ENCODE results near the gene MAEA.

The MAEA gene

GRCh38 chr4:1266881-1267763 lies 22.6 kb upstream of the MAEA start:
- no peak overlapping the region for H3K9ac ChIP-seq (ENCODE audit: low read length)
- no peak overlapping the region for H3K27ac ChIP-seq (ENCODE audit: low read depth, low read length)
- no peak overlapping the region for H3K4me3 ChIP-seq (ENCODE audit: low read depth, low read length)
- H3K4me1 ChIP-seq (ENCODE audit: control insufficient read depth, insufficient read depth, low read length), result no peaks in the 10 kb centered on the region
- H3K9me3 ChIP-seq (ENCODE audit: control insufficient read depth, insufficient read depth, low read depth, low read length), result 0 out of 2 replicates have a peak, but pooled peaks cover 9% of the 10 kb centered on the region
- no peaks in the 10 kb centered on the region for H3K27me3 ChIP-seq (ENCODE audit: control insufficient read depth, insufficient read depth, low read length)
- H3K36me3 ChIP-seq (ENCODE audit: control insufficient read depth, insufficient read depth, low read length), result no peaks in the 10 kb centered on the region

GRCh38 chr4:1269209-1269608 lies 20.5 kb upstream of the MAEA start:
- Histone ChIP-seq H3K27me3 (ENCODE audit: control insufficient read depth, insufficient read depth, low read length) (no peaks in the 10 kb centered on the region), H3K27ac (ENCODE audit: low read depth, low read length) (no peak overlapping the region), H3K4me1 (ENCODE audit: control insufficient read depth, insufficient read depth, low read length) (no peaks in the 10 kb centered on the region), H3K4me3 (ENCODE audit: low read depth, low read length) (no peak overlapping the region), H3K9ac (ENCODE audit: low read length) (no peak overlapping the region), H3K9me3 (ENCODE audit: control insufficient read depth, insufficient read depth, low read depth, low read length) (0 out of 2 replicates have a peak, but pooled peaks cover 9% of the 10 kb centered on the region), H3K36me3 (ENCODE audit: control insufficient read depth, insufficient read depth, low read length) (no peaks in the 10 kb centered on the region)

- H3K36me3 ChIP-seq (ENCODE audit: control insufficient read depth, insufficient read depth, low read length), result no peaks in the 10 kb centered on the region
- H3K27me3 ChIP-seq (ENCODE audit: control insufficient read depth, insufficient read depth, low read length), result peaks cover 2% of the 10 kb centered on the region; the same call in 1 of the 2 replicates
- H3K4me3 ChIP-seq (ENCODE audit: low read depth, low read length), result no peak overlapping the region
- H3K9me3 ChIP-seq (ENCODE audit: control insufficient read depth, insufficient read depth, low read depth, low read length), result 0 out of 2 replicates have a peak, but pooled peaks cover 3% of the 10 kb centered on the region
- no peaks in the 10 kb centered on the region for H3K4me1 ChIP-seq (ENCODE audit: control insufficient read depth, insufficient read depth, low read length)
- no peak overlapping the region for H3K9ac ChIP-seq (ENCODE audit: low read length)
- H3K27ac ChIP-seq (ENCODE audit: low read depth, low read length), result no peak overlapping the region
Measured at GRCh38 chr4:1271686-1272085, 18.0 kb upstream of the MAEA start.

GRCh38 chr4:1274871-1275270 lies 14.8 kb upstream of the MAEA start:
- Histone ChIP-seq H3K36me3 (ENCODE audit: control insufficient read depth, insufficient read depth, low read length) (no peaks in the 10 kb centered on the region), H3K4me3 (ENCODE audit: low read depth, low read length) (no peak overlapping the region), H3K27ac (ENCODE audit: low read depth, low read length) (no peak overlapping the region), H3K4me1 (ENCODE audit: control insufficient read depth, insufficient read depth, low read length) (no peaks in the 10 kb centered on the region), H3K9me3 (ENCODE audit: control insufficient read depth, insufficient read depth, low read depth, low read length) (0 out of 2 replicates have a peak, but pooled peaks cover 3% of the 10 kb centered on the region), H3K9ac (ENCODE audit: low read length) (no peak overlapping the region), H3K27me3 (ENCODE audit: control insufficient read depth, insufficient read depth, low read length) (peaks cover 7% of the 10 kb centered on the region; the same call in 1 of the 2 replicates)

- peaks cover 7% of the 10 kb centered on the region; the same call in 1 of the 2 replicates for H3K27me3 ChIP-seq (ENCODE audit: control insufficient read depth, insufficient read depth, low read length)
- no peaks in the 10 kb centered on the region for H3K36me3 ChIP-seq (ENCODE audit: control insufficient read depth, insufficient read depth, low read length)
- H3K9me3 ChIP-seq (ENCODE audit: control insufficient read depth, insufficient read depth, low read depth, low read length), result no peaks in the 10 kb centered on the region
- H3K4me3 ChIP-seq (ENCODE audit: low read depth, low read length), result no peak overlapping the region
- no peak overlapping the region for H3K27ac ChIP-seq (ENCODE audit: low read depth, low read length)
- H3K9ac ChIP-seq (ENCODE audit: low read length), result no peak overlapping the region
- H3K4me1 ChIP-seq (ENCODE audit: control insufficient read depth, insufficient read depth, low read length), result no peaks in the 10 kb centered on the region
Measured at GRCh38 chr4:1276984-1277383, 12.7 kb upstream of the MAEA start.

- H3K4me1 ChIP-seq (ENCODE audit: control insufficient read depth, insufficient read depth, low read length), result no peaks in the 10 kb centered on the region
- peaks cover 7% of the 10 kb centered on the region; the same call in 1 of the 2 replicates for H3K27me3 ChIP-seq (ENCODE audit: control insufficient read depth, insufficient read depth, low read length)
- H3K9ac ChIP-seq (ENCODE audit: low read length), result no peak overlapping the region
- H3K27ac ChIP-seq (ENCODE audit: low read depth, low read length), result no peak overlapping the region
- no peak overlapping the region for H3K4me3 ChIP-seq (ENCODE audit: low read depth, low read length)
- H3K36me3 ChIP-seq (ENCODE audit: control insufficient read depth, insufficient read depth, low read length), result no peaks in the 10 kb centered on the region
- no peaks in the 10 kb centered on the region for H3K9me3 ChIP-seq (ENCODE audit: control insufficient read depth, insufficient read depth, low read depth, low read length)
Measured at GRCh38 chr4:1277667-1278665, 11.7 kb upstream of the MAEA start.

GRCh38 chr4:1279253-1279652 lies 10.4 kb upstream of the MAEA start:
- peaks cover 7% of the 10 kb centered on the region; the same call in 1 of the 2 replicates for H3K27me3 ChIP-seq (ENCODE audit: control insufficient read depth, insufficient read depth, low read length)
- H3K36me3 ChIP-seq (ENCODE audit: control insufficient read depth, insufficient read depth, low read length), result no peaks in the 10 kb centered on the region
- no peaks in the 10 kb centered on the region for H3K9me3 ChIP-seq (ENCODE audit: control insufficient read depth, insufficient read depth, low read depth, low read length)
- no peak overlapping the region for H3K4me3 ChIP-seq (ENCODE audit: low read depth, low read length)
- no peaks in the 10 kb centered on the region for H3K4me1 ChIP-seq (ENCODE audit: control insufficient read depth, insufficient read depth, low read length)
- no peak overlapping the region for H3K27ac ChIP-seq (ENCODE audit: low read depth, low read length)
- H3K9ac ChIP-seq (ENCODE audit: low read length), result no peak overlapping the region

- H3K9ac ChIP-seq (ENCODE audit: low read length), result no peak overlapping the region
- no peak overlapping the region for H3K27ac ChIP-seq (ENCODE audit: low read depth, low read length)
- no peaks in the 10 kb centered on the region for H3K36me3 ChIP-seq (ENCODE audit: control insufficient read depth, insufficient read depth, low read length)
- no peaks in the 10 kb centered on the region for H3K9me3 ChIP-seq (ENCODE audit: control insufficient read depth, insufficient read depth, low read depth, low read length)
- peaks cover 4% of the 10 kb centered on the region; the same call in 1 of the 2 replicates for H3K27me3 ChIP-seq (ENCODE audit: control insufficient read depth, insufficient read depth, low read length)
- no peak overlapping the region for H3K4me3 ChIP-seq (ENCODE audit: low read depth, low read length)
- H3K4me1 ChIP-seq (ENCODE audit: control insufficient read depth, insufficient read depth, low read length), result no peaks in the 10 kb centered on the region
Measured at GRCh38 chr4:1283711-1284110, 6.0 kb upstream of the MAEA start.

GRCh38 chr4:1285151-1285789 lies 4.4 kb upstream of the MAEA start:
- H3K27ac ChIP-seq (ENCODE audit: low read depth, low read length), result no peak overlapping the region
- no peaks in the 10 kb centered on the region for H3K36me3 ChIP-seq (ENCODE audit: control insufficient read depth, insufficient read depth, low read length)
- H3K4me3 ChIP-seq (ENCODE audit: low read depth, low read length), result no peak overlapping the region
- H3K9ac ChIP-seq (ENCODE audit: low read length), result no peak overlapping the region
- no peaks in the 10 kb centered on the region for H3K9me3 ChIP-seq (ENCODE audit: control insufficient read depth, insufficient read depth, low read depth, low read length)
- no peaks in the 10 kb centered on the region for H3K4me1 ChIP-seq (ENCODE audit: control insufficient read depth, insufficient read depth, low read length)
- no peaks in the 10 kb centered on the region for H3K27me3 ChIP-seq (ENCODE audit: control insufficient read depth, insufficient read depth, low read length)

GRCh38 chr4:1285790-1286553 lies 3.7 kb upstream of the MAEA start:
- Histone ChIP-seq H3K4me3 (ENCODE audit: low read depth, low read length) (no peak overlapping the region), H3K4me1 (ENCODE audit: control insufficient read depth, insufficient read depth, low read length) (no peaks in the 10 kb centered on the region), H3K27me3 (ENCODE audit: control insufficient read depth, insufficient read depth, low read length) (no peaks in the 10 kb centered on the region), H3K36me3 (ENCODE audit: control insufficient read depth, insufficient read depth, low read length) (no peaks in the 10 kb centered on the region), H3K9me3 (ENCODE audit: control insufficient read depth, insufficient read depth, low read depth, low read length) (no peaks in the 10 kb centered on the region), H3K27ac (ENCODE audit: low read depth, low read length) (no peak overlapping the region), H3K9ac (ENCODE audit: low read length) (no peak overlapping the region)
